AG09309 (cell line): Measurements from ENCODE around the gene ZNF474.

Source experiments
- DNase-seq: peaks from one replicate; pipeline ENCODE4 v3.0.0-alpha.2; 2010; ENCODE audit warnings: low read depth
- H3K4me3 ChIP-seq: 2 replicates; pipeline ENCODE4 v1.5.1; 2011; ENCODE audit warnings: mild to moderate bottlenecking, low read depth, low read length, moderate library complexity; ENCODE audit not compliant: control insufficient read depth
- TF ChIP-seq, protein P1 (sequence below): IDR thresholded peaks from 2 replicates; pipeline ENCODE4 v1.5.1; 2011; ENCODE audit warnings: mild to moderate bottlenecking, low read depth, low read length, inconsistent platforms; ENCODE audit not compliant: insufficient read depth, control insufficient read depth; ENCODE audit errors: missing control alignments

The ZNF474 gene

GRCh38 chr5:122141751-122142150, 12.4 kb downstream of the ZNF474 start:
- DNase-seq = no peak
- no peak overlapping the region for H3K4me3 ChIP-seq
- TF ChIP-seq, protein P1, sequence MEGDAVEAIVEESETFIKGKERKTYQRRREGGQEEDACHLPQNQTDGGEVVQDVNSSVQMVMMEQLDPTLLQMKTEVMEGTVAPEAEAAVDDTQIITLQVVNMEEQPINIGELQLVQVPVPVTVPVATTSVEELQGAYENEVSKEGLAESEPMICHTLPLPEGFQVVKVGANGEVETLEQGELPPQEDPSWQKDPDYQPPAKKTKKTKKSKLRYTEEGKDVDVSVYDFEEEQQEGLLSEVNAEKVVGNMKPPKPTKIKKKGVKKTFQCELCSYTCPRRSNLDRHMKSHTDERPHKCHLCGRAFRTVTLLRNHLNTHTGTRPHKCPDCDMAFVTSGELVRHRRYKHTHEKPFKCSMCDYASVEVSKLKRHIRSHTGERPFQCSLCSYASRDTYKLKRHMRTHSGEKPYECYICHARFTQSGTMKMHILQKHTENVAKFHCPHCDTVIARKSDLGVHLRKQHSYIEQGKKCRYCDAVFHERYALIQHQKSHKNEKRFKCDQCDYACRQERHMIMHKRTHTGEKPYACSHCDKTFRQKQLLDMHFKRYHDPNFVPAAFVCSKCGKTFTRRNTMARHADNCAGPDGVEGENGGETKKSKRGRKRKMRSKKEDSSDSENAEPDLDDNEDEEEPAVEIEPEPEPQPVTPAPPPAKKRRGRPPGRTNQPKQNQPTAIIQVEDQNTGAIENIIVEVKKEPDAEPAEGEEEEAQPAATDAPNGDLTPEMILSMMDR = no peak

- no peak for DNase-seq
- TF ChIP-seq, protein P1 = no peak
- no peak overlapping the region for H3K4me3 ChIP-seq
Measured at GRCh38 chr5:122142480-122143164, 13.3 kb downstream of the ZNF474 start.

DNA sequence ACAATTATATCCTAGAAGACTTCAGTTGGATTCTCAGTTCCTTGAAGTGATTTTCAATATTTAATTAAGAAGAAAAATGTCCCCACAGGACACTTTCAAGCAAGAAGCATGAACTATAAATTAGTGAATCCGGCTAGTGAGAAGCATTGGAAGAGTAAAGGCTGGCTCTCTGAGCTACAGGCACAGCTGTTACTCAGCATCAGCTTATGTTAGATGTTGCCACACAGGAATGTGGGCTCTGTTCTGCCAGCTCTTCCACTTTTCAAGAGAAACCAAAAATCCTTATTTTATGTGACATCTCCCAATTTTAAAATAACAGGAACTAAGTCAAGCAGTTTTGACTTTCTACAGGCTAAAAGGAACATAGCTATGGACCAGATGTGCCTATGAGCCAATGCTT, 14.9 kb downstream of the ZNF474 start:
- TF ChIP-seq, protein P1 = no peak
- no peak for DNase-seq

DNA sequence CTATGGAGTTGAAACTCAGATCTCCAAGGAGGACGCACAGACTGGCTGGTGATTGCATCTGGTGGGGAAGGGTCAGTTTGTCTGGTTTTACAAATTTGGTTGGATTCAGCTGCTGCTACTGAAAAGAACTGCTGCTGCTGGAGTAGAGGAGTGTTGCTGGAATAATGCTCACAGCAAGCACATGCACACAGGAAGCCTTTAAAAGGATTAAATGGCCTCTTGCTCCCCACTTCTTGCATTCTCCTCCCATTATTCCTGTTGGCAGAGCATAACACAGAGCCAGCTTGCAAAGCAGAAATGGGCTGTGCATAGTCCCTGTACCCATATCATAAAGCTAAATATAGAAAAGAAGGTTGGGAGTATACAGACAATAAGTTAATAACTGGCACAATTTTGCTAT, 16.6 kb downstream of the ZNF474 start:
- H3K4me3 ChIP-seq = no peak overlapping the region
- TF ChIP-seq, protein P1 = no peak
- DNase-seq = no peak

More for the DNA sequence above, 14.9 kb downstream of the ZNF474 start:
- no peak overlapping the region for H3K4me3 ChIP-seq

- no peak overlapping the region for H3K4me3 ChIP-seq
- DNase-seq = no peak
- TF ChIP-seq, protein P1 = no peak
Measured at GRCh38 chr5:122149321-122150090, 20.2 kb downstream of the ZNF474 start.

DNA sequence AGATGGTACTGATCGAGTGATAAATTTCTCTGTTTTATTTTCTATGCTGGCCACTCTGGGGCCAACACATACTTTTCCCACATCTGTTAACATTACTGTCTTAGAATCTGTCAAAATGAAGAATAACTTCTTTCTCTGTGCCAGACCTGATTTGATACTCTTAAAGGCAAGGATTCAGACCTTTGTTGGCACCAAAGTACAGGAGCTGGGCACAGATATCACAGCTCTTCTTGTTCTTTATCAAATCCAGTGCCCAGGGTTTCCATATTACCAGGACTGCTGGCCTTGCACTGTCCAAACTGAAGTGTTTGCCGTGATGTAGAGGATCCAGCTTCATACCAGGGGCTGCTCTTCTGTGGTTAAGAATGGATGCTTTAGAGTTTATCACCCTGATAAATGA, 20.9 kb downstream of the ZNF474 start:
- no peak for DNase-seq
- no peak overlapping the region for H3K4me3 ChIP-seq

More for the DNA sequence above, 20.9 kb downstream of the ZNF474 start:
- TF ChIP-seq, protein P1 = no peak
